Loucy (cell line): ENCODE data around the gene PRR5L.

ENCODE experiments used
- H2AFZ ChIP-seq: fragments of 200-600 bp; sonication (generic); 2 replicates; pipeline ENCODE4 v1.6.0; 2016; ENCODE audit warnings: antibody characterized with exemption, mild to moderate bottlenecking, low read length, moderate library complexity
- H3F3A ChIP-seq: fragments of 200-600 bp; 2 replicates; pipeline ENCODE4 v1.6.0; 2016; ENCODE audit warnings: antibody characterized with exemption, low read depth, mild to moderate bottlenecking
- H3K27me3 ChIP-seq: fragments of 200-600 bp; sonication (generic); 2 replicates; pipeline ENCODE4 v1.6.1; 2014; ENCODE audit warnings: low read length, mild to moderate bottlenecking; ENCODE audit not compliant: insufficient read depth, poor library complexity, severe bottlenecking
- H3K36me3 ChIP-seq: fragments of 200-600 bp; sonication (generic); 2 replicates; pipeline ENCODE4 v1.6.1; 2016; ENCODE audit warnings: low read length; ENCODE audit not compliant: insufficient read depth
- H3K4me1 ChIP-seq: fragments of 200-600 bp; sonication (generic); 2 replicates; pipeline ENCODE4 v1.5.1; 2014; ENCODE audit warnings: low read length, mild to moderate bottlenecking; ENCODE audit not compliant: insufficient read depth, poor library complexity, severe bottlenecking
- H3K4me2 ChIP-seq: fragments of 200-600 bp; sonication (generic); 2 replicates; pipeline ENCODE4 v1.6.0; 2014; ENCODE audit warnings: antibody characterized with exemption, low read length, low read depth, mild to moderate bottlenecking; ENCODE audit not compliant: poor library complexity, severe bottlenecking
- H3K4me3 ChIP-seq: fragments of 200-600 bp; sonication (generic); 2 replicates; pipeline ENCODE4 v1.5.1; 2014; ENCODE audit warnings: low read length, mild to moderate bottlenecking, mixed read lengths; ENCODE audit not compliant: poor library complexity, severe bottlenecking
- H3K79me2 ChIP-seq: fragments of 200-600 bp; sonication (generic); 2 replicates; pipeline ENCODE4 v1.6.1; 2014; ENCODE audit warnings: low read length; ENCODE audit not compliant: insufficient read depth
- H3K9ac ChIP-seq: fragments of 200-600 bp; sonication (generic); 2 replicates; pipeline ENCODE4 v1.6.0; 2014; ENCODE audit warnings: mild to moderate bottlenecking, low read depth, low read length, moderate library complexity; ENCODE audit not compliant: poor library complexity, severe bottlenecking
- H3K9me2 ChIP-seq: fragments of 200-600 bp; sonication (generic); replicated peaks from 2 replicates; pipeline ENCODE4 v1.6.1; 2016; ENCODE audit warnings: low read depth, low read length, mixed read lengths
- H3K9me3 ChIP-seq: fragments of 200-600 bp; sonication (generic); 2 replicates; pipeline ENCODE4 v1.6.1; 2014; ENCODE audit warnings: mild to moderate bottlenecking, antibody characterized with exemption, low read length, low read depth; ENCODE audit not compliant: insufficient read depth
- H4K20me1 ChIP-seq: fragments of 200-600 bp; sonication (generic); 2 replicates; pipeline ENCODE4 v1.6.0; 2014; ENCODE audit warnings: antibody characterized with exemption, low read length, mild to moderate bottlenecking; ENCODE audit not compliant: insufficient read depth, poor library complexity, severe bottlenecking
- EZH2phosphoT487 ChIP-seq: fragments of 200-600 bp; IDR thresholded peaks from 2 replicates; pipeline ENCODE4 v1.6.1; 2018; ENCODE audit warnings: antibody characterized with exemption, mild to moderate bottlenecking, moderate library complexity, borderline replicate concordance
- TF ChIP-seq, protein P1 (sequence below): fragments of 200-600 bp; sonication (generic); conservative IDR thresholded peaks from 2 replicates; pipeline ENCODE4 v1.5.1; 2014; ENCODE audit warnings: mild to moderate bottlenecking, antibody characterized with exemption, low read length

Gene PRR5L

DNA sequence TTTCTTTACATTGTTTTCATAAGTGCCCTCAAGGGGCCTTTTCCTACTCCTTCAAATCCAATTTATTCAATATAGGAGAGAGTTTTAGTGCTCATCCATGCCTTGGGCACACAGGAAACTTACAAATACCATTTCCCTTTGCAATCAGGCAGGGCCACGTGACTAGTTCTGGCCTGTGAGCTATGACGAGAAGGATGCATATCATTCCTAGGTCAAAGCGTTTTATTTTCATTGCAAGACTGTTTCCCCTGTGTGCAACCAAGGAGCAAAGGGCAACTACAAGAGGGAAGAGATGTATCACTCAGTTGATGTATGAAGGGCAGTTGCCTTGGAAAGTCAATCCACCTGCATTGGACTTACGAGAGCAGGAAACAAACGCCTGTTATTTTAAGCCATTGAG is 215.9 kb downstream of the PRR5L start:
- TF ChIP-seq EZH2phosphoT487: no peak
- TF ChIP-seq, protein P1, sequence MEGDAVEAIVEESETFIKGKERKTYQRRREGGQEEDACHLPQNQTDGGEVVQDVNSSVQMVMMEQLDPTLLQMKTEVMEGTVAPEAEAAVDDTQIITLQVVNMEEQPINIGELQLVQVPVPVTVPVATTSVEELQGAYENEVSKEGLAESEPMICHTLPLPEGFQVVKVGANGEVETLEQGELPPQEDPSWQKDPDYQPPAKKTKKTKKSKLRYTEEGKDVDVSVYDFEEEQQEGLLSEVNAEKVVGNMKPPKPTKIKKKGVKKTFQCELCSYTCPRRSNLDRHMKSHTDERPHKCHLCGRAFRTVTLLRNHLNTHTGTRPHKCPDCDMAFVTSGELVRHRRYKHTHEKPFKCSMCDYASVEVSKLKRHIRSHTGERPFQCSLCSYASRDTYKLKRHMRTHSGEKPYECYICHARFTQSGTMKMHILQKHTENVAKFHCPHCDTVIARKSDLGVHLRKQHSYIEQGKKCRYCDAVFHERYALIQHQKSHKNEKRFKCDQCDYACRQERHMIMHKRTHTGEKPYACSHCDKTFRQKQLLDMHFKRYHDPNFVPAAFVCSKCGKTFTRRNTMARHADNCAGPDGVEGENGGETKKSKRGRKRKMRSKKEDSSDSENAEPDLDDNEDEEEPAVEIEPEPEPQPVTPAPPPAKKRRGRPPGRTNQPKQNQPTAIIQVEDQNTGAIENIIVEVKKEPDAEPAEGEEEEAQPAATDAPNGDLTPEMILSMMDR: no peak
- H3K4me2 ChIP-seq: no peak overlapping the region

DNA sequence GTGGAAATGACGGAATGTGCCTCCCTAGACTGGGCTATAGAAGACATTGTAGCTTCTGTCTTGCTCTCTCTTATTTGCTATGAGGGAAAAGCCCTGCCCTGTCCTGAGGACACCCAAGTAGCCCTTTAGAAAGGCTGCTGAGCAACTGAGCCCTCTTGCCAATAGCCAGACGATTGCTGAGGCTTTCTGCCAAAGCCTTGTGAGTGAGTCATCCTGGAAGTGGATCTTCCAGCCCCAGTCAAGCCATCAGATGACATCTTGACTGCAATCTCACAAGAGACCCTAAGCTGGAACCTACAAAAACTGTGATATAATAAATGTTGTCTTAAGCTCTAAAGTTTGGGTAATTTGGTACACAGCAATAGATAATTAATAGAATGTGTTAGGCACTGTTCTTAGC is 217.9 kb downstream of the PRR5L start:
- TF ChIP-seq, protein P1: no peak
- TF ChIP-seq EZH2phosphoT487: no peak
- no peak overlapping the region for H3K4me3 ChIP-seq
- H3K27me3 ChIP-seq: no peaks in the 10 kb centered on the region
- peaks cover 8% of the 10 kb centered on the region for H4K20me1 ChIP-seq
- H3K79me2 ChIP-seq: peaks cover 9% of the 10 kb centered on the region
- H3K9me2 ChIP-seq: no peaks in the 10 kb centered on the region
- H3F3A ChIP-seq: no peaks in the 10 kb centered on the region
- no peak overlapping the region for H3K4me2 ChIP-seq
- H3K36me3 ChIP-seq: no peaks in the 10 kb centered on the region
- no peak overlapping the region for H2AFZ ChIP-seq
- H3K9ac ChIP-seq: no peak overlapping the region
- peaks cover 13% of the 10 kb centered on the region for H3K4me1 ChIP-seq
- H3K9me3 ChIP-seq: peaks cover 4% of the 10 kb centered on the region; the same call in 1 of the 2 replicates

More for the DNA sequence above, 215.9 kb downstream of the PRR5L start:
- Histone ChIP-seq H3K36me3 (no peaks in the 10 kb centered on the region), H4K20me1 (peaks cover 16% of the 10 kb centered on the region), H3K4me1 (peaks cover 24% of the 10 kb centered on the region), H3K9me2 (no peaks in the 10 kb centered on the region), H3K79me2 (peaks cover 22% of the 10 kb centered on the region), H3K9me3 (peaks cover 4% of the 10 kb centered on the region; the same call in 1 of the 2 replicates), H3F3A (0 out of 2 replicates have a peak, but pooled peaks cover 5% of the 10 kb centered on the region), H3K27me3 (no peaks in the 10 kb centered on the region), H3K9ac (no peak overlapping the region), H2AFZ (peak overlapping the region; percentile 23; the same call in 1 of the 2 replicates), H3K4me3 (no peak overlapping the region)
